K562 (cell line): Measurements from ENCODE around the gene WDR46. TPM values are rescaled to one million over a fixed set of nuclear protein-coding genes. Genes with fewer than 3 reads are reported as not detected.
A peak's percentile ranks its signal among the peaks of the same experiment; 100 is the strongest.

ENCODE experiments used
- ELF4 ChIP-seq: fragments of 450-650 bp; formaldehyde crosslinking; IDR thresholded peaks from 2 replicates; pipeline ENCODE4 v1.4.0; 2022; ENCODE audit warnings: missing genetic modification characterization
- KLF13 ChIP-seq: fragments of 450-650 bp; IDR thresholded peaks from 2 replicates; pipeline ENCODE4 v1.6.1; 2016; ENCODE audit warnings: missing genetic modification characterization, low read depth, mild to moderate bottlenecking, missing compliant biosample characterization, moderate library complexity, borderline replicate concordance
- PCBP1 ChIP-seq: fragments of 200-400 bp; formaldehyde crosslinking; IDR thresholded peaks from 2 replicates; pipeline ENCODE4 v1.6.1; 2018; ENCODE audit warnings: mild to moderate bottlenecking, low read depth, low read length; ENCODE audit not compliant: poor library complexity, severe bottlenecking
- RBM14 ChIP-seq: fragments of 200-400 bp; formaldehyde crosslinking; IDR thresholded peaks from 2 replicates; pipeline ENCODE4 v1.6.1; 2018; ENCODE audit warnings: low read depth, mild to moderate bottlenecking, low read length, moderate library complexity, borderline replicate concordance; ENCODE audit not compliant: insufficient read depth
- TBP ChIP-seq: optimal IDR thresholded peaks from 2 replicates; pipeline ENCODE3; 2011; ENCODE audit warnings: low read depth, low read length, improper control_type of control experiment
- TEAD4 ChIP-seq, 2 experiments: sonication (generic) in 1 of 2; formaldehyde crosslinking in 1 of 2; IDR thresholded peaks; 2 replicates each; pipeline versions ENCODE4 v1.6.1 to v1.8.0; 2012 to 2022; ENCODE audit warnings: borderline replicate concordance in 1 of 2, inconsistent platforms in 1 of 2, low read length in 1 of 2, mild to moderate bottlenecking in 1 of 2, missing genetic modification reagents in 1 of 2
- TRIM24 ChIP-seq, 2 experiments: fragments of 450-650 bp; IDR thresholded peaks; 2 replicates each; pipeline ENCODE4 v1.6.1; 2016
- ZBED1 ChIP-seq: IDR thresholded peaks from 2 replicates; pipeline ENCODE4 v1.6.1; 2014
- ZC3H8 ChIP-seq: fragments of 450-650 bp; IDR thresholded peaks from 2 replicates; pipeline ENCODE4 v1.6.1; 2017
- ZNF274 ChIP-seq: IDR thresholded peaks from 2 replicates; pipeline ENCODE4 v1.6.1; 2011; ENCODE audit warnings: low read depth, mild to moderate bottlenecking, low read length, moderate library complexity, borderline replicate concordance
- ZNF384 ChIP-seq: IDR thresholded peaks from 2 replicates; pipeline ENCODE4 v1.6.1; 2012; ENCODE audit warnings: low read depth, low read length, improper control_type of control experiment
- polyA plus RNA-seq, 8 experiments: library from polyadenylated mRNA; depleted of rRNA in 4 of 8; stranded (reverse) in 5 of 8; unstranded in 3 of 8; fragments of >200 nt; fragmentation: Nextera tagmentation in 2 of 8; fragmentation: Illumina TruSeq in 1 of 8; extraction: Ambion mirVana in 2 of 8; extraction: Trizol in 1 of 8; gene quantifications; 2 replicates each; pipeline versions ENCODE4 v1.2.1 to v1.2.3, GENCODE V29; 2011 to 2014; ENCODE audit warnings: inconsistent platforms in 1 of 8, missing spikeins in 1 of 8
- total RNA-seq, 7 experiments: library from RNA; depleted of rRNA in 6 of 7; stranded (reverse); fragments of >200 nt in 6 of 7; fragmentation: Illumina TruSeq in 2 of 7; extraction: Trizol in 2 of 7; gene quantifications; 2 replicates each; pipeline versions ENCODE4 v1.2.1 to v1.2.3, GENCODE V29; 2011 to 2021; ENCODE audit warnings: low replicate concordance in 1 of 7
- TF ChIP-seq, protein P1 (sequence below): fragments of 250-450 bp; sonication (Bioruptor Pico); IDR thresholded peaks from 2 replicates; pipeline ENCODE4 v1.8.0; 2021; ENCODE audit warnings: moderate library complexity, mild to moderate bottlenecking, inconsistent platforms
- TF ChIP-seq, protein P2 (sequence below): fragments of 250-450 bp; sonication (Bioruptor Pico); IDR thresholded peaks from 2 replicates; pipeline ENCODE4 v1.5.0; 2020; ENCODE audit warnings: mild to moderate bottlenecking
- TF ChIP-seq, protein P3 (sequence below): fragments of 250-450 bp; sonication (Bioruptor Pico); IDR thresholded peaks from 2 replicates; pipeline ENCODE4 v1.8.0; 2021; ENCODE audit warnings: borderline replicate concordance, mild to moderate bottlenecking, moderate library complexity; ENCODE audit not compliant: poor library complexity, severe bottlenecking
- TF ChIP-seq, protein P4 (sequence below), 2 experiments: fragments of 450-650 bp; conservative IDR thresholded peaks; 2 replicates each; pipeline ENCODE4 v1.6.1; 2017; ENCODE audit warnings: mild to moderate bottlenecking in 2 of 2, moderate library complexity in 2 of 2
- TF ChIP-seq, protein P5 (sequence below): sonication (generic); formaldehyde crosslinking; IDR thresholded peaks from 2 replicates; pipeline ENCODE4 v1.8.1; 2023; ENCODE audit warnings: mild to moderate bottlenecking, missing genetic modification reagents
- TF ChIP-seq, protein P6 (sequence below): IDR thresholded peaks from 2 replicates; pipeline ENCODE4 v1.6.1; 2012; ENCODE audit warnings: low read depth, low read length, improper control_type of control experiment, borderline replicate concordance

The WDR46 gene
- total and polyA plus RNA-seq, 9 of the 15 experiments (the other 6 are each of a cell fraction or from before 2014, with no cell fraction given): 8.9 to 146 (median 93.1) TPM

DNA sequence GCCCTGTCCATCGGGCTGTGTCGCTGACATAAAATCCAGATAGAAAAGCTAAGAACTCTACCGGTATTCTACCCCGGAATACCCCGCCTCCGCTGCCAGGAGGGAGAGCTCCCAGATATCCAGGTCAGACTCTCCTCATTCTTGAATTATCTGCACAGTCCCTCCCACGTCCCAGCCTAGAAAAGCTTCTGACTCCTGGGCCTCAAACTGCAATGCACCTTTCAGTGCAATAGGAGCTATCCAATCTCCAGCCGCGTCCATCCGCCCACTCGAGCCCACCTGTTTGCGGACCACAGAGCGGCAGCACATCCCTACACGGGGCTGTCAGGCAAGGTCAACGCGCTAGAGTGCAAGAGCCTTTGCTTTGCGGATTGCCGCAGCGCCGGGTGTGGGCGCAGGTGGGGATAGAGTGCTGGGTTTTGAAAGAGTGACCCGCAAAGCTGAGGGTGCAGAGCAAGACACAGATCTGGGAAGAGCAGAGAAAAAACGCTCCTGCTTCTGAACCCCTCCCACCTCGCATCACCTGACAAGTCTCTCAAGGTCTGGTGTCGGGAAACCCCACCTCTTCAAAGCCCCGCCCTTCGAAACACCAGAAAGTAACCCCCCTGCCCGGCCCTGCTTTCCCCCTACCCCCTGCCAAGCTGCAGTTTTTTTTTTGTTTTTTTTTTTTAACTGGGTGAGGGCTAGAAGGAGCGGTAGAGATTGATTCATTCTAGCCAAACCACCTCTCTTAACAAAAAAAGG, 23.5 kb upstream of the WDR46 start (continued):
- TF ChIP-seq TEAD4 (IDR thresholded peaks at IDR 0.05; ENCODE audit: low read length) (no peak; the same call in 1 of the 2 replicates), TEAD4 (CRISPR knock-in tag; IDR thresholded peaks at IDR 0.05; ENCODE audit: borderline replicate concordance) (no peak), PCBP1 (no peak), ELF4 (CRISPR knock-in tag) (no peak), RBM14 (no peak), ZBED1 (peak; percentile 28; the same call in 1 of the 2 replicates), ZC3H8 (no peak), ZNF274 (no peak), TBP (peak; percentile 42), TRIM24 (IDR thresholded peaks at IDR 0.05) (no peak), KLF13 (tag) (no peak; the same call in 1 of the 2 replicates), ZNF384 (peak; percentile 68)
- TF ChIP-seq, protein P1, sequence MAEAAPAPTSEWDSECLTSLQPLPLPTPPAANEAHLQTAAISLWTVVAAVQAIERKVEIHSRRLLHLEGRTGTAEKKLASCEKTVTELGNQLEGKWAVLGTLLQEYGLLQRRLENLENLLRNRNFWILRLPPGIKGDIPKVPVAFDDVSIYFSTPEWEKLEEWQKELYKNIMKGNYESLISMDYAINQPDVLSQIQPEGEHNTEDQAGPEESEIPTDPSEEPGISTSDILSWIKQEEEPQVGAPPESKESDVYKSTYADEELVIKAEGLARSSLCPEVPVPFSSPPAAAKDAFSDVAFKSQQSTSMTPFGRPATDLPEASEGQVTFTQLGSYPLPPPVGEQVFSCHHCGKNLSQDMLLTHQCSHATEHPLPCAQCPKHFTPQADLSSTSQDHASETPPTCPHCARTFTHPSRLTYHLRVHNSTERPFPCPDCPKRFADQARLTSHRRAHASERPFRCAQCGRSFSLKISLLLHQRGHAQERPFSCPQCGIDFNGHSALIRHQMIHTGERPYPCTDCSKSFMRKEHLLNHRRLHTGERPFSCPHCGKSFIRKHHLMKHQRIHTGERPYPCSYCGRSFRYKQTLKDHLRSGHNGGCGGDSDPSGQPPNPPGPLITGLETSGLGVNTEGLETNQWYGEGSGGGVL: no peak
- TF ChIP-seq, protein P2, sequence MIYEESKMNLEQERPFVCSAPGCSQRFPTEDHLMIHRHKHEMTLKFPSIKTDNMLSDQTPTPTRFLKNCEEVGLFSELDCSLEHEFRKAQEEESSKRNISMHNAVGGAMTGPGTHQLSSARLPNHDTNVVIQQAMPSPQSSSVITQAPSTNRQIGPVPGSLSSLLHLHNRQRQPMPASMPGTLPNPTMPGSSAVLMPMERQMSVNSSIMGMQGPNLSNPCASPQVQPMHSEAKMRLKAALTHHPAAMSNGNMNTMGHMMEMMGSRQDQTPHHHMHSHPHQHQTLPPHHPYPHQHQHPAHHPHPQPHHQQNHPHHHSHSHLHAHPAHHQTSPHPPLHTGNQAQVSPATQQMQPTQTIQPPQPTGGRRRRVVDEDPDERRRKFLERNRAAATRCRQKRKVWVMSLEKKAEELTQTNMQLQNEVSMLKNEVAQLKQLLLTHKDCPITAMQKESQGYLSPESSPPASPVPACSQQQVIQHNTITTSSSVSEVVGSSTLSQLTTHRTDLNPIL (CRISPR knock-in tag): no peak
- TF ChIP-seq, protein P3, sequence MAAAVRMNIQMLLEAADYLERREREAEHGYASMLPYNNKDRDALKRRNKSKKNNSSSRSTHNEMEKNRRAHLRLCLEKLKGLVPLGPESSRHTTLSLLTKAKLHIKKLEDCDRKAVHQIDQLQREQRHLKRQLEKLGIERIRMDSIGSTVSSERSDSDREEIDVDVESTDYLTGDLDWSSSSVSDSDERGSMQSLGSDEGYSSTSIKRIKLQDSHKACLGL (CRISPR knock-in tag): no peak
- TF ChIP-seq, protein P4, sequence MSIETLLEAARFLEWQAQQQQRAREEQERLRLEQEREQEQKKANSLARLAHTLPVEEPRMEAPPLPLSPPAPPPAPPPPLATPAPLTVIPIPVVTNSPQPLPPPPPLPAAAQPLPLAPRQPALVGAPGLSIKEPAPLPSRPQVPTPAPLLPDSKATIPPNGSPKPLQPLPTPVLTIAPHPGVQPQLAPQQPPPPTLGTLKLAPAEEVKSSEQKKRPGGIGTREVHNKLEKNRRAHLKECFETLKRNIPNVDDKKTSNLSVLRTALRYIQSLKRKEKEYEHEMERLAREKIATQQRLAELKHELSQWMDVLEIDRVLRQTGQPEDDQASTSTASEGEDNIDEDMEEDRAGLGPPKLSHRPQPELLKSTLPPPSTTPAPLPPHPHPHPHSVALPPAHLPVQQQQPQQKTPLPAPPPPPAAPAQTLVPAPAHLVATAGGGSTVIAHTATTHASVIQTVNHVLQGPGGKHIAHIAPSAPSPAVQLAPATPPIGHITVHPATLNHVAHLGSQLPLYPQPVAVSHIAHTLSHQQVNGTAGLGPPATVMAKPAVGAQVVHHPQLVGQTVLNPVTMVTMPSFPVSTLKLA (conservative IDR thresholded peaks at IDR 0.05): peak; percentile 32 to 70; a peak in 3 of 4 replicates
- TF ChIP-seq, protein P5, sequence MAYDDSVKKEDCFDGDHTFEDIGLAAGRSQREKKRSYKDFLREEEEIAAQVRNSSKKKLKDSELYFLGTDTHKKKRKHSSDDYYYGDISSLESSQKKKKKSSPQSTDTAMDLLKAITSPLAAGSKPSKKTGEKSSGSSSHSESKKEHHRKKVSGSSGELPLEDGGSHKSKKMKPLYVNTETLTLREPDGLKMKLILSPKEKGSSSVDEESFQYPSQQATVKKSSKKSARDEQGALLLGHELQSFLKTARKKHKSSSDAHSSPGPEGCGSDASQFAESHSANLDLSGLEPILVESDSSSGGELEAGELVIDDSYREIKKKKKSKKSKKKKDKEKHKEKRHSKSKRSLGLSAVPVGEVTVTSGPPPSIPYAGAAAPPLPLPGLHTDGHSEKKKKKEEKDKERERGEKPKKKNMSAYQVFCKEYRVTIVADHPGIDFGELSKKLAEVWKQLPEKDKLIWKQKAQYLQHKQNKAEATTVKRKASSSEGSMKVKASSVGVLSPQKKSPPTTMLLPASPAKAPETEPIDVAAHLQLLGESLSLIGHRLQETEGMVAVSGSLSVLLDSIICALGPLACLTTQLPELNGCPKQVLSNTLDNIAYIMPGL: no peak; the same call in 1 of the 2 replicates
- TF ChIP-seq, protein P6, sequence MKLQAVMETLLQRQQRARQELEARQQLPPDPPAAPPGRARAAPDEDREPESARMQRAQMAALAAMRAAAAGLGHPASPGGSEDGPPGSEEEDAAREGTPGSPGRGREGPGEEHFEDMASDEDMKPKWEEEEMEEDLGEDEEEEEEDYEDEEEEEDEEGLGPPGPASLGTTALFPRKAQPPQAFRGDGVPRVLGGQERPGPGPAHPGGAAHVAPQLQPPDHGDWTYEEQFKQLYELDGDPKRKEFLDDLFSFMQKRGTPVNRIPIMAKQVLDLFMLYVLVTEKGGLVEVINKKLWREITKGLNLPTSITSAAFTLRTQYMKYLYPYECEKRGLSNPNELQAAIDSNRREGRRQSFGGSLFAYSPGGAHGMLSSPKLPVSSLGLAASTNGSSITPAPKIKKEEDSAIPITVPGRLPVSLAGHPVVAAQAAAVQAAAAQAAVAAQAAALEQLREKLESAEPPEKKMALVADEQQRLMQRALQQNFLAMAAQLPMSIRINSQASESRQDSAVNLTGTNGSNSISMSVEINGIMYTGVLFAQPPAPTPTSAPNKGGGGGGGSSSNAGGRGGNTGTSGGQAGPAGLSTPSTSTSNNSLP: no peak
